HepG2 (cell line): ENCODE measurements around the gene FBXL7.

Source experiments
- TFE3 ChIP-seq: IDR thresholded peaks from 2 replicates; pipeline ENCODE4 v1.6.1; 2016
- ZNF10 ChIP-seq: sonication (generic); formaldehyde crosslinking; IDR thresholded peaks from 2 replicates; pipeline ENCODE4 v1.4.0; 2020; ENCODE audit warnings: mild to moderate bottlenecking, low read depth, missing genetic modification reagents, borderline replicate concordance
- ZNF281 ChIP-seq: sonication (generic); formaldehyde crosslinking; IDR thresholded peaks from 2 replicates; pipeline ENCODE4 v1.4.0; 2020; ENCODE audit warnings: missing genetic modification reagents, borderline replicate concordance
- ZNF317 ChIP-seq: sonication (generic); formaldehyde crosslinking; IDR thresholded peaks from 2 replicates; pipeline ENCODE4 v1.5.0; 2020; ENCODE audit warnings: mild to moderate bottlenecking, missing genetic modification reagents
- ZNF768 ChIP-seq: sonication (generic); formaldehyde crosslinking; IDR thresholded peaks from 2 replicates; pipeline ENCODE4 v1.4.0; 2020; ENCODE audit warnings: missing genetic modification reagents

GRCh38 chr5:15702102-15702501 lies 202.1 kb downstream of the FBXL7 start:
- TF ChIP-seq ZNF317 (CRISPR knock-in tag) (no peak), TFE3 (CRISPR knock-in tag) (no peak), ZNF10 (CRISPR knock-in tag) (no peak), ZNF281 (CRISPR knock-in tag) (no peak), ZNF768 (no peak)
